ENCODE measurements around the gene EPHA1. TPM values are rescaled to one million over a fixed set of nuclear protein-coding genes. Genes with fewer than 3 reads are reported as not detected.

EPHA1 gene
- total and polyA plus RNA-seq, 3 donors from 2014 or later: 5.9 to 9.8 (median 8.5) TPM

DNA sequence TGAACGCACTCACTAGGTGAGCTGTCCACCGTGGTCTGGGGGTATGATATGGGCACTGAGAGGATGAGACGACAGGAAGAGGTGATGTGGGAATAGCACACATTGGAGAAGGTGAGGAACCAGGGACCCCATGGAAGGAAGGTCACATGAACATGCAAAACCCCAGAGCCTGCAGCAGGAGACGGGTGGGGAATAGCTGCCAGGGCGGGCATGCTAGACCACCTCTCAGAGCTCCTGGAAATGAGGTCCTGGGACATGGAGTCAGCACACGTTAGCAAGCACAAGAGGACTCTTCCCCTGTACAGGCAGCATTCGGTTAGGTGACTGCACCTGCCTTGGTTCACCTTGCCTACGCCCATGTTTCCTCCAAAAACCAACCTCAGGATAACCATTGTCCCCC, 54.3 kb downstream of the EPHA1 start:
- intact Hi-C loops (cut with DNase I; ENCODE audit: low total_unique reads): no loop called here
- no peaks in the 10 kb centered on the region for H3K9me3 ChIP-seq
- no peak for TF ChIP-seq POLR2A (IDR thresholded peaks at IDR 0.05)
- TF ChIP-seq, protein P1, sequence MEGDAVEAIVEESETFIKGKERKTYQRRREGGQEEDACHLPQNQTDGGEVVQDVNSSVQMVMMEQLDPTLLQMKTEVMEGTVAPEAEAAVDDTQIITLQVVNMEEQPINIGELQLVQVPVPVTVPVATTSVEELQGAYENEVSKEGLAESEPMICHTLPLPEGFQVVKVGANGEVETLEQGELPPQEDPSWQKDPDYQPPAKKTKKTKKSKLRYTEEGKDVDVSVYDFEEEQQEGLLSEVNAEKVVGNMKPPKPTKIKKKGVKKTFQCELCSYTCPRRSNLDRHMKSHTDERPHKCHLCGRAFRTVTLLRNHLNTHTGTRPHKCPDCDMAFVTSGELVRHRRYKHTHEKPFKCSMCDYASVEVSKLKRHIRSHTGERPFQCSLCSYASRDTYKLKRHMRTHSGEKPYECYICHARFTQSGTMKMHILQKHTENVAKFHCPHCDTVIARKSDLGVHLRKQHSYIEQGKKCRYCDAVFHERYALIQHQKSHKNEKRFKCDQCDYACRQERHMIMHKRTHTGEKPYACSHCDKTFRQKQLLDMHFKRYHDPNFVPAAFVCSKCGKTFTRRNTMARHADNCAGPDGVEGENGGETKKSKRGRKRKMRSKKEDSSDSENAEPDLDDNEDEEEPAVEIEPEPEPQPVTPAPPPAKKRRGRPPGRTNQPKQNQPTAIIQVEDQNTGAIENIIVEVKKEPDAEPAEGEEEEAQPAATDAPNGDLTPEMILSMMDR (IDR thresholded peaks at IDR 0.05): no peak
- WGBS, 2 donors: 90 to 95% methylated on average over 6 to 8 of the region's 8 CpGs
- H3K36me3 ChIP-seq (ENCODE audit: low read depth, missing control alignments): no peaks in the 10 kb centered on the region
- DNase-seq: no peak
- no peaks in the 10 kb centered on the region for H3K27me3 ChIP-seq
- no peak overlapping the region for H3K4me3 ChIP-seq
- H3K4me1 ChIP-seq: no peaks in the 10 kb centered on the region
- H3K27ac ChIP-seq: no peak overlapping the region

DNA sequence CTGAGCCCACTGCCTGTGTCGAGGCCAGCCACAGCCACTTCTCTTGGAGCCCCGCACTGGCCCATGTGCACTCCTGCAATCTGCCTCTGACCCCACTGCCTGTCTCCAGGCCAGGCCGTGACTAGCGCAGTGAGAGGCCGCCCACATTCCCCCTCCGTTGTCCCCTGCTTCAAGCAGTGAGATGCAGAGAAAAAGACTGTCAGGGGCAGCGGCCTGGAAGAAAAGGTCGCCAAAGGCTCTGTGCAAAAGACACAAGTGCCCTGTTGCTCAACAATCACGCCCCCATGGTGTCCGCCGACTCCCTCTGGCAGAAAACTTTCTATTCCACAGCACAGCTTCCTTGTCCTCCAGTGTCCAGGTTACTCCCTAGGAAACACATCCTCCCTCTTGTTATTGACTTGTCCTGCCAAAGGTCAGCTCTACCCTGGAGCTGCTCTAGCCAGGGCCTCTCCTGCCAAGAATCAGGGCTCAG, 56.1 kb downstream of the EPHA1 start:
- Histone ChIP-seq H3K36me3 (ENCODE audit: low read depth, missing control alignments) (no peaks in the 10 kb centered on the region), H3K27me3 (no peaks in the 10 kb centered on the region), H3K4me3 (no peak overlapping the region), H3K9me3 (no peaks in the 10 kb centered on the region), H3K4me1 (no peaks in the 10 kb centered on the region), H3K27ac (no peak overlapping the region)
- WGBS, 2 donors: 72 to 90% methylated on average over 9 to 11 of the region's 11 CpGs
- DNase-seq: no peak
- no peak for TF ChIP-seq POLR2A (IDR thresholded peaks at IDR 0.05)
- TF ChIP-seq, protein P1 (IDR thresholded peaks at IDR 0.05): no peak
- intact Hi-C loops (cut with DNase I; ENCODE audit: low total_unique reads): no loop called here

DNA sequence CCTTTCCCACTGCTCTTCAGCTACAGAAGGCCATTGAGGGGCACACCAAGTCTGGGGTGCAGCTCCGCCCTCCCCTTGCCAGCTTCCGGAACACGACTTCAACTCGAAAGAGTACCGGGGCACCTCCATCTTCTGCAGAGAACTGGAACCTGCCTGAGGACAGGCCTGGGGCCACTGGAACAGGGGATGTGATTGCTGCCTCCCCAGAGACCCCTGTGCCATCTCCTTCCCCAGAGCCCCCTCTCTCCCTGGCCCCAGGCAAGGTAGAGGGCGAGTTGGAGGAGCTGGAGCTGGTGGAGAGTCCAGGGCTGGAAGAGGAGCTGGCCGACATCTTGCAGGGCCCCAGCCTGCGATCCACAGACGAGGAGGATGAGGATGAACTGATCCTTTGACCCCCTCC, 57.1 kb downstream of the EPHA1 start:
- no peaks in the 10 kb centered on the region for H3K9me3 ChIP-seq
- no peaks in the 10 kb centered on the region for H3K36me3 ChIP-seq (ENCODE audit: low read depth, missing control alignments)
- TF ChIP-seq, protein P1 (IDR thresholded peaks at IDR 0.05): no peak
- no peak for TF ChIP-seq POLR2A (IDR thresholded peaks at IDR 0.05)
- H3K4me3 ChIP-seq: no peak overlapping the region
- intact Hi-C loops (cut with DNase I; ENCODE audit: low total_unique reads): no loop called here
- H3K27ac ChIP-seq: no peak overlapping the region
- H3K27me3 ChIP-seq: no peaks in the 10 kb centered on the region
- no peaks in the 10 kb centered on the region for H3K4me1 ChIP-seq
- 94 to 100% methylated on average over 6 to 9 of the region's 9 CpGs for WGBS, 2 donors
- no peak for DNase-seq

DNA sequence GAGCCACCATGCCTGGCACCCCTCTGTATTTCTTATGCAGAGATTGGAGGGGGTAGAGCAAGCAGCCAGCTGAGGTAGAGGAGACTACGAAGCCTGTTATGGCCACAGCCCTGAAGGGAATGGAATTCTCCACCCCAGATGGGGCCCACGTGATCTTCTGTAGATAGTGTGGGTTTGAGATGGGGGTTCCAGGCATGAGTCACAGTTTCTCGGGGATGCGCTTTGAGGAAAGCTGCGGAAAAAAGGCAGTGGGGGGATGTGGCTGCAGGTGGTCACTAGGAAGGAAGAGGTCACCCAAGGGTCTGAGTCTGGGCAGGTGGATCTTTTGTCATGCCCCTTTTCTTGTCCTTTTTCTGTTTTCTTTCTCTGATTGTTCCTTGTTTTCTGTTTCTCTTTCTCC, 57.6 kb downstream of the EPHA1 start:
- 78 to 88% methylated on average over 5 of the region's 5 CpGs for WGBS, 2 donors
- intact Hi-C loops (cut with DNase I; ENCODE audit: low total_unique reads): no loop called here
- no peaks in the 10 kb centered on the region for H3K4me1 ChIP-seq
- no peak overlapping the region for H3K27ac ChIP-seq
- DNase-seq: no peak
- H3K9me3 ChIP-seq: no peaks in the 10 kb centered on the region
- no peaks in the 10 kb centered on the region for H3K27me3 ChIP-seq
- TF ChIP-seq, protein P1 (IDR thresholded peaks at IDR 0.05): no peak
- no peak for TF ChIP-seq POLR2A (IDR thresholded peaks at IDR 0.05)
- H3K4me3 ChIP-seq: no peak overlapping the region
- no peaks in the 10 kb centered on the region for H3K36me3 ChIP-seq (ENCODE audit: low read depth, missing control alignments)

DNA sequence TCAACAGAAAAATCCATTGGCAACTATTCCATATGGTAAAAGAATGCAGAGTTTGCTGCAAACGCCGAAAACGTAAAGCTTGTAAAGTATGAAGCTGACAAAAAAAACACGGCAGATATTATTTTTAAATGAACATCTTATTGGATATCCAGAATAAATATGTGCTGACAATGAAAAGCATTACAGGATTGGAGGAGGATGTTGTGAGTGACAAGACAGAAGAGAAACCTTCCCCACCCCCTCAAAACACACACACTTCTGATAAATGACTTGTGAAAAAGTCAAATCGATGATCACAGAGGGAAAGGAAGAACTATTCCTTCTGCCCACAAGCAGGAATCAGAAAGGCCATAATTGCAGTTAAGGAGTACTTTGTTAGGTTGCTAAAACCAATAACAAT, 60.7 kb downstream of the EPHA1 start:
- Histone ChIP-seq H3K27ac (no peak overlapping the region), H3K4me1 (no peaks in the 10 kb centered on the region), H3K9me3 (no peaks in the 10 kb centered on the region), H3K4me3 (no peak overlapping the region), H3K36me3 (ENCODE audit: low read depth, missing control alignments) (no peaks in the 10 kb centered on the region), H3K27me3 (no peaks in the 10 kb centered on the region)
- WGBS, 2 donors: 67% methylated on average over 5 of the region's 5 CpGs
- no peak for DNase-seq
- TF ChIP-seq, protein P1 (IDR thresholded peaks at IDR 0.05): no peak
- TF ChIP-seq POLR2A (IDR thresholded peaks at IDR 0.05): no peak
- intact Hi-C loops (cut with DNase I; ENCODE audit: low total_unique reads): no loop called here
